ENCODE results near the gene COL23A1.

GRCh38 chr5:178201927-178202235 lies 388.3 kb downstream of the COL23A1 start:
- TF ChIP-seq, protein P1, sequence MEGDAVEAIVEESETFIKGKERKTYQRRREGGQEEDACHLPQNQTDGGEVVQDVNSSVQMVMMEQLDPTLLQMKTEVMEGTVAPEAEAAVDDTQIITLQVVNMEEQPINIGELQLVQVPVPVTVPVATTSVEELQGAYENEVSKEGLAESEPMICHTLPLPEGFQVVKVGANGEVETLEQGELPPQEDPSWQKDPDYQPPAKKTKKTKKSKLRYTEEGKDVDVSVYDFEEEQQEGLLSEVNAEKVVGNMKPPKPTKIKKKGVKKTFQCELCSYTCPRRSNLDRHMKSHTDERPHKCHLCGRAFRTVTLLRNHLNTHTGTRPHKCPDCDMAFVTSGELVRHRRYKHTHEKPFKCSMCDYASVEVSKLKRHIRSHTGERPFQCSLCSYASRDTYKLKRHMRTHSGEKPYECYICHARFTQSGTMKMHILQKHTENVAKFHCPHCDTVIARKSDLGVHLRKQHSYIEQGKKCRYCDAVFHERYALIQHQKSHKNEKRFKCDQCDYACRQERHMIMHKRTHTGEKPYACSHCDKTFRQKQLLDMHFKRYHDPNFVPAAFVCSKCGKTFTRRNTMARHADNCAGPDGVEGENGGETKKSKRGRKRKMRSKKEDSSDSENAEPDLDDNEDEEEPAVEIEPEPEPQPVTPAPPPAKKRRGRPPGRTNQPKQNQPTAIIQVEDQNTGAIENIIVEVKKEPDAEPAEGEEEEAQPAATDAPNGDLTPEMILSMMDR (conservative IDR thresholded peaks at IDR 0.05; ENCODE audit: low read depth, low read length) = no peak
- TF ChIP-seq EZH2 (IDR thresholded peaks at IDR 0.05; ENCODE audit: borderline replicate concordance, low read depth, low read length, poor library complexity, severe bottlenecking) = no peak
